ENCODE measurements around the gene UAP1L1.

DNA sequence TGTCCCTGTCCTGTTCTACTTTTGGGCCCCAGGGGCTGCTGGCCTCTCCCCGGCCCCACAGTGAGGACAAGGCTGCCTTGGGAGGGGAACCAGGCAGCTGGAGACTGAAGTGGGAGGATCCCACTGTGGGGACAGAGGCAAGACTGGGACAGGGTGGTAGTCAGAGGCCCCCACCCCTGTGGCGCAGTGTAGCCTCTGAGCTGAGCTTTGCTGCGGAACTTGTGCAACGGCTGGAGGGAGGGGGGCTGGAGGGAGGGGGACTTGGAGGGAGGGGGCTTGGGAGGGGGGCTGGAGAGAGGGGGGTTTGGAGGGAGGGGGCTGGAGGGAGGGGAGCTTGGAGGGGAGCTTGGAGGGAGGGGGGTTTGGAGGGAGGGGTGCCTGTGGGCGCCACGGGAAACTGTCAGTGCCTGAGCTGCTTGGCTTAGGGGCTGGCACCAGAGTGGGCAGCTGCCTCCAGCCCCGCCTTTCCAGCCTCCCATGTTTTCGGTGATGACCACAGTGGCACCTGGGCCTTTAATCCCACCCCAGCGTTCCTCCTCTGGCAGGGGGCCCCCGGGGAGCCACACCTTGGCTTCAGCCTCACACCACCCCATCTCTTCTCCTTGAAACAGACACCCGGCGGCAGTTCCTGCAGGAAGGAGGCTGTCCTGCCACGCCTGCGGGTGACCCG is 43.1 kb upstream of the UAP1L1 start:
- TF ChIP-seq, protein P1, sequence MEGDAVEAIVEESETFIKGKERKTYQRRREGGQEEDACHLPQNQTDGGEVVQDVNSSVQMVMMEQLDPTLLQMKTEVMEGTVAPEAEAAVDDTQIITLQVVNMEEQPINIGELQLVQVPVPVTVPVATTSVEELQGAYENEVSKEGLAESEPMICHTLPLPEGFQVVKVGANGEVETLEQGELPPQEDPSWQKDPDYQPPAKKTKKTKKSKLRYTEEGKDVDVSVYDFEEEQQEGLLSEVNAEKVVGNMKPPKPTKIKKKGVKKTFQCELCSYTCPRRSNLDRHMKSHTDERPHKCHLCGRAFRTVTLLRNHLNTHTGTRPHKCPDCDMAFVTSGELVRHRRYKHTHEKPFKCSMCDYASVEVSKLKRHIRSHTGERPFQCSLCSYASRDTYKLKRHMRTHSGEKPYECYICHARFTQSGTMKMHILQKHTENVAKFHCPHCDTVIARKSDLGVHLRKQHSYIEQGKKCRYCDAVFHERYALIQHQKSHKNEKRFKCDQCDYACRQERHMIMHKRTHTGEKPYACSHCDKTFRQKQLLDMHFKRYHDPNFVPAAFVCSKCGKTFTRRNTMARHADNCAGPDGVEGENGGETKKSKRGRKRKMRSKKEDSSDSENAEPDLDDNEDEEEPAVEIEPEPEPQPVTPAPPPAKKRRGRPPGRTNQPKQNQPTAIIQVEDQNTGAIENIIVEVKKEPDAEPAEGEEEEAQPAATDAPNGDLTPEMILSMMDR (optimal IDR thresholded peaks at IDR 0.05 in 1 of 3, IDR thresholded peaks at IDR 0.05 in 1 of 3, conservative IDR thresholded peaks at IDR 0.05 in 1 of 3; ENCODE audit: extremely low read depth in 1 of 3, insufficient read depth in 2 of 3, low read length in 3 of 3) = no peak
- no peak for TF ChIP-seq EZH2 (IDR thresholded peaks at IDR 0.05; ENCODE audit: low read length)

All from keratinocyte (primary cell).